ENCODE data around the gene ZZZ3. TPM values are rescaled to one million over a fixed set of nuclear protein-coding genes. Genes with fewer than 3 reads are reported as not detected.

The ZZZ3 gene
- total and polyA plus RNA-seq, 2 of the 8 experiments (the other 6 are each of a cell fraction or from before 2014, with no cell fraction given): 12.8 to 54.6 TPM

- Histone ChIP-seq H3K4ac (replicated peaks; ENCODE audit: insufficient read length, low read depth, low read length) (no peak overlapping the region), H2AK5ac (ENCODE audit: low read depth, low read length) (no peak overlapping the region), H3K27ac (ENCODE audit: low read depth, low read length) (no peak overlapping the region), H3K9me3 (ENCODE audit: insufficient read depth in 2 of 2, low read depth in 1 of 2, low read length in 1 of 2) (no peaks in the 10 kb centered on the region), H2BK12ac (ENCODE audit: low read depth, low read length) (no peak overlapping the region), H4K5ac (ENCODE audit: insufficient read length, low read depth, low read length) (no peak overlapping the region), H3K4me3 (ENCODE audit: extremely low read depth in 1 of 4, insufficient read depth in 2 of 4, low read depth in 3 of 4, low read length in 4 of 4) (no peak overlapping the region), H3K27me3 (replicated peaks in 1 of 4; ENCODE audit: control insufficient read depth in 3 of 4, extremely low read depth in 1 of 4, insufficient read depth in 3 of 4, low read length in 3 of 4) (no peaks in the 10 kb centered on the region), H3K9ac (replicated peaks in 1 of 4; ENCODE audit: extremely low read depth in 1 of 4, low read depth in 3 of 4, low read length in 3 of 4) (no peak overlapping the region), H2BK15ac (ENCODE audit: low read length) (no peak overlapping the region), H3K18ac (ENCODE audit: extremely low read depth, low read length) (no peak overlapping the region), H2BK20ac (ENCODE audit: low read length) (no peak overlapping the region), H3K23me2 (ENCODE audit: low read depth, low read length) (no peaks in the 10 kb centered on the region; the same call in 1 of the 2 replicates), H3K4me1 (replicated peaks in 1 of 4; ENCODE audit: control insufficient read depth in 3 of 4, insufficient read depth in 4 of 4, low read length in 3 of 4) (no peaks in the 10 kb centered on the region), H3K4me2 (ENCODE audit: insufficient read depth in 1 of 2, low read depth in 2 of 2, low read length in 2 of 2) (no peak overlapping the region), H4K8ac (ENCODE audit: extremely low read depth, insufficient read depth, low read length) (no peak overlapping the region), H2AFZ (ENCODE audit: low read length) (no peak overlapping the region), H3K36me3 (ENCODE audit: control insufficient read depth in 2 of 4, insufficient read depth in 4 of 4, low read length in 3 of 4) (no peaks in the 10 kb centered on the region), H4K91ac (replicated peaks; ENCODE audit: insufficient read length, low read length) (no peak overlapping the region), H3K56ac (replicated peaks; ENCODE audit: insufficient read length, low read depth, low read length) (no peak overlapping the region), H3K23ac (ENCODE audit: insufficient read length) (no peak overlapping the region), H3K14ac (ENCODE audit: insufficient read length) (no peak overlapping the region), H3K79me1 (ENCODE audit: low read depth, low read length) (no peaks in the 10 kb centered on the region; the same call in 1 of the 2 replicates), H2BK5ac (ENCODE audit: low read depth, low read length) (no peak overlapping the region), H4K20me1 (replicated peaks in 1 of 2; ENCODE audit: control insufficient read depth in 1 of 2, insufficient read depth in 2 of 2, low read length in 2 of 2) (peaks cover 6% of the 10 kb centered on the region in 2 experiments), H3K79me2 (ENCODE audit: control insufficient read depth in 1 of 2, insufficient read depth in 2 of 2, low read length in 2 of 2) (peaks cover 10 to 93% of the 10 kb centered on the region in 2 experiments), H2BK120ac (replicated peaks; ENCODE audit: low read depth, low read length) (no peak overlapping the region)
- TF ChIP-seq SIN3A (conservative IDR thresholded peaks at IDR 0.05 in 1 of 2, IDR thresholded peaks at IDR 0.05 in 1 of 2; ENCODE audit: low read depth in 1 of 2, low read length in 2 of 2) (no peak), POU5F1 (IDR thresholded peaks at IDR 0.05; ENCODE audit: low read depth, low read length) (no peak), SAP30 (IDR thresholded peaks at IDR 0.05; ENCODE audit: insufficient read depth, insufficient replicate concordance, low read length) (no peak), CBX5 (IDR thresholded peaks at IDR 0.05; ENCODE audit: low read depth, low read length) (no peak)
- FAIRE-seq (no peak), DNase-seq (ENCODE audit: low read depth in 1 of 2, low spot score in 2 of 2) (no peak)
- ChIA-PET POLR2A (ENCODE audit: partially characterized antibody) (interaction anchor here (0.6 to 0.8 kb wide), 2 partner anchors 9 to 312 kb away, joined by 3 to 4 read pairs; no protein-coding TSS in a partner anchor), CTCF (ENCODE audit: partially characterized antibody) (no interaction called here)
- WGBS, 2 experiments (ENCODE audit: extremely low coverage in 1 of 2, insufficient coverage in 1 of 2, insufficient read length in 1 of 2, insufficient replicate concordance in 2 of 2, low coverage in 1 of 2, low lambda C conversion rate in 2 of 2, missing lambda C conversion rate in 1 of 2): 95% methylated on average over 3 of the region's 4 CpGs; no CpG with 5 or more reads in 1 of the 2 experiments
These were observed 20.8 kb downstream of the ZZZ3 start for GRCh38 chr1:77661696-77662095.

Data from H1 (cell line).